Measurements from ENCODE around the gene LIPK. TPM values are rescaled to one million over a fixed set of nuclear protein-coding genes. Genes with fewer than 3 reads are reported as not detected.

The LIPK gene
- total and polyA plus RNA-seq, 2 of the 8 experiments (the other 6 are each of a cell fraction or from before 2014, with no cell fraction given), result not detected

DNA sequence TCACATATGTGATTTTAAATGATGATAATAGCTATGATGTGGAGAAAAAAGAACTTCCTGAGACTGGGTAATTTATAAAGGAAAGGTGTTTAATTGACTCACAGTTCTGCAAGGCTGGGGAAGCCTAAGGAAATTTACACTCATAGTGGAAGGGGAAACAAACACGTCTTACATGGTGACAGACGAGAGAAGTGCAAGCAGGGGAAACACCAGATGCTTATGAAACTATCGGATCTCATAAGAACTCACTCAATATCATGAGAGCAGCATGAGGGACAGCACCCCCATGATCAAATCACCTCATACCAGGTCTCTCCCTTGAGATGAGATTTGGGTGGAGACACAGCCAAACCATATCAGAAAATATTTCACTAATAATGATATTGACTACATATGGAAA lies 49.7 kb downstream of the LIPK start (continued):
- TF ChIP-seq, protein P1, sequence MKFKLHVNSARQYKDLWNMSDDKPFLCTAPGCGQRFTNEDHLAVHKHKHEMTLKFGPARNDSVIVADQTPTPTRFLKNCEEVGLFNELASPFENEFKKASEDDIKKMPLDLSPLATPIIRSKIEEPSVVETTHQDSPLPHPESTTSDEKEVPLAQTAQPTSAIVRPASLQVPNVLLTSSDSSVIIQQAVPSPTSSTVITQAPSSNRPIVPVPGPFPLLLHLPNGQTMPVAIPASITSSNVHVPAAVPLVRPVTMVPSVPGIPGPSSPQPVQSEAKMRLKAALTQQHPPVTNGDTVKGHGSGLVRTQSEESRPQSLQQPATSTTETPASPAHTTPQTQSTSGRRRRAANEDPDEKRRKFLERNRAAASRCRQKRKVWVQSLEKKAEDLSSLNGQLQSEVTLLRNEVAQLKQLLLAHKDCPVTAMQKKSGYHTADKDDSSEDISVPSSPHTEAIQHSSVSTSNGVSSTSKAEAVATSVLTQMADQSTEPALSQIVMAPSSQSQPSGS (IDR thresholded peaks at IDR 0.05; ENCODE audit: low read length), result no peak
- TF ChIP-seq HDAC2 (IDR thresholded peaks at IDR 0.05; ENCODE audit: borderline replicate concordance in 1 of 2, low read depth in 2 of 2, low read length in 2 of 2), result no peak
- TF ChIP-seq RFX5 (IDR thresholded peaks at IDR 0.05; ENCODE audit: borderline replicate concordance, low read depth, low read length), result no peak
- no peak for TF ChIP-seq KDM5A (IDR thresholded peaks at IDR 0.05; ENCODE audit: low read length)

Data from H1 (cell line).